ENCODE results near the gene ASPSCR1.

DNA sequence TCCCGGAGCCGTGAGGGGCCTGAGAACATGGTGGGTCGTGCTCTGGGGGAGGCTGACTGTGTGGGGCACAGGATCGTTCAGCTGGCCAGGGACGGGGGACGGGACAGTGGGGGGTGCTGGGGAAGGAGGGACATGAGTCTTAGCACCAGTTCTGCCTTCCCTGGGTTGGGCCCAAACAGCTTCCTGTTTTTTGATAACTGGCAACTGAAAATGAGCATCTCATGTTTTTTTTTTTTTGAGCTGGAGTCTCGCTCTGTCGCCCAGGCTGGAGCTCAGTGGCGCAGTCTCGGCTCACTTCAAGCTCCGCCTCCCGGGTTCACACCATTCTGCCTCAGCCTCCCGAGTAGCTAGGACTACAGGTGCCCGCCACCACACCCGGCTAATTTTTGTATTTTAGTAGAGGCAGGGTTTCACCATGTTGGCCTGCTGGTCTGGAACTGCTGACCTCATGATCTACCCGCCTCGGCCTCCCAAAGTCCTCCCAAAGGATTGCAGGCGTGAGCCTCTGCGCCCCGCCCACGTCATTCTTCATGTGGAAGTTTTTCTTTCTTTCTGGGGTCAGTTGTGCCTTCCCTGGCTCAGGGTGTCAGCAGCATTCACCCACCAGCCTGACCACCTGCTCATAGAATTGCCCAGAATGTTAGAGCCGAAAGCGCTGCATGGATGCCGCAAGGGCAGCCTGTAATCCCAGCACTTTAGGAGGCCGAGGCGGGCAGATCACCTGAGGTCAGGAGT lies 6.4 kb downstream of the ASPSCR1 start:
- TF ChIP-seq CTCF (IDR thresholded peaks at IDR 0.05) (no peak), POLR2A (IDR thresholded peaks at IDR 0.05) (no peak)
